K562 (cell line): ENCODE results near the gene PDZD2. TPM values are rescaled to one million over a fixed set of nuclear protein-coding genes. Genes with fewer than 3 reads are reported as not detected.

Experiments used
- ATAC-seq: fragments of 200-7000 bp; cut with Tn5 transposase; 3 replicates; pipeline ENCODE4 v1.9.1; 2020; ENCODE audit warnings: moderate library complexity
- BruUV-seq: library from RNA; stranded (reverse); fragments of 400-500 nt; replicated peaks from 2 replicates; lab custom pipeline; 2021; lab: Mats Ljungman, UMichigan
- CTCF ChIA-PET: fragments of 300-600 bp; formaldehyde crosslinking; extraction: SDS; loops from one replicate; lab custom pipeline; 2021; ENCODE audit warnings: low intra/inter-chr PET ratio; lab: Yijun Ruan, JAX
- POLR2A ChIA-PET: fragments of 300-600, 350-650 bp; sonication (Branson Sonifier 250); formaldehyde crosslinking; extraction: SDS; loops from one replicate; lab custom pipeline; 2021; ENCODE audit warnings: antibody characterized with exemption, inconsistent platforms; lab: Yijun Ruan, JAX
- DNase-seq, 4 experiments: peaks; one replicate each; pipeline versions ENCODE4 v3.0.0 to v3.0.0-alpha.2; 2011 to 2018; ENCODE audit warnings: low spot score in 3 of 4, mixed read lengths in 3 of 4; ENCODE audit errors: extremely low read depth in 1 of 4
- FAIRE-seq: peaks from 2 replicates; lab custom pipeline; 2011; peaks lifted over from hg19 to GRCh38; lab: Jason Lieb, UNC
- H2AFZ ChIP-seq: 2 replicates; pipeline ENCODE4 v1.6.0; 2011; ENCODE audit warnings: low read depth, low read length, control low read depth, inconsistent platforms
- H3K27ac ChIP-seq: fragments of 200-600 bp; 3 replicates; pipeline ENCODE4 v1.8.0; 2011; ENCODE audit warnings: low read depth, mild to moderate bottlenecking, control low read depth, inconsistent platforms, low read length, moderate library complexity, mixed read lengths; ENCODE audit errors: extremely low read depth
- H3K27me3 ChIP-seq, 2 experiments: fragments of 300-600 bp in 1 of 2; 2 replicates in 1 of 2; 3 replicates in 1 of 2; pipeline versions ENCODE4 v1.6.0 to v1.8.0; 2011; ENCODE audit warnings: inconsistent platforms in 2 of 2, low read length in 2 of 2, mild to moderate bottlenecking in 1 of 2, mixed read lengths in 1 of 2, moderate library complexity in 1 of 2; ENCODE audit not compliant: control insufficient read depth in 2 of 2, insufficient read depth in 2 of 2
- H3K36me3 ChIP-seq: fragments of 300-600 bp; 3 replicates; pipeline ENCODE4 v1.8.0; 2011; ENCODE audit warnings: mild to moderate bottlenecking, low read length, inconsistent platforms; ENCODE audit not compliant: control insufficient read depth, insufficient read depth
- H3K4me1 ChIP-seq, 2 experiments: fragments of 200-600 bp in 1 of 2; replicated peaks in 1 of 2; 2 replicates in 1 of 2; 3 replicates in 1 of 2; pipeline versions ENCODE4 v1.5.1 to v1.8.0; 2011; ENCODE audit warnings: inconsistent platforms in 2 of 2, low read length in 2 of 2, mild to moderate bottlenecking in 1 of 2, mixed read lengths in 1 of 2, moderate library complexity in 1 of 2; ENCODE audit not compliant: control insufficient read depth in 2 of 2, insufficient read depth in 2 of 2
- H3K4me2 ChIP-seq: 2 replicates; pipeline ENCODE4 v1.6.1; 2011; ENCODE audit warnings: low read length, control low read depth, inconsistent platforms, mixed read lengths; ENCODE audit not compliant: insufficient read depth
- H3K4me3 ChIP-seq: fragments of 200-600 bp; sonication (generic), shearing (Covaris generic); 2 replicates; pipeline ENCODE4 v1.5.1; 2016; ENCODE audit warnings: control low read depth, inconsistent platforms
- H3K79me2 ChIP-seq: fragments of 200-600 bp; 3 replicates; pipeline ENCODE4 v1.8.0; 2011; ENCODE audit warnings: low read length, inconsistent platforms; ENCODE audit not compliant: control insufficient read depth, insufficient read depth
- H3K9ac ChIP-seq, 2 experiments: 2 replicates each; pipeline versions ENCODE4 v1.6.0 to v1.6.1; 2011; ENCODE audit warnings: low read depth in 2 of 2, low read length in 2 of 2, control low read depth in 1 of 2, inconsistent platforms in 1 of 2, mild to moderate bottlenecking in 1 of 2, mixed read lengths in 1 of 2; ENCODE audit not compliant: insufficient read depth in 1 of 2
- H3K9me1 ChIP-seq: one replicate; pipeline ENCODE4 v1.6.0; 2011; ENCODE audit warnings: inconsistent platforms, mild to moderate bottlenecking, low read length, moderate library complexity; ENCODE audit not compliant: control insufficient read depth, insufficient read depth
- H3K9me3 ChIP-seq: replicated peaks from 2 replicates; pipeline ENCODE4 v1.5.1; 2011; ENCODE audit warnings: low read depth, low read length, inconsistent platforms; ENCODE audit not compliant: control insufficient read depth, insufficient read depth
- H4K20me1 ChIP-seq: replicated peaks from 2 replicates; pipeline ENCODE4 v1.6.1; 2011; ENCODE audit warnings: low read length, inconsistent platforms, mixed read lengths; ENCODE audit not compliant: control insufficient read depth, insufficient read depth
- BDP1 ChIP-seq: IDR thresholded peaks from 3 replicates; pipeline ENCODE4 v1.6.1; 2011; ENCODE audit not compliant: insufficient read length, insufficient read depth
- GTF2E2 ChIP-seq: fragments of 200-800 bp; sonication (Bioruptor generic); IDR thresholded peaks from 2 replicates; pipeline ENCODE4 v1.6.1; 2016; ENCODE audit warnings: missing genetic modification characterization, missing compliant biosample characterization
- KAT2B ChIP-seq: IDR thresholded peaks from one replicate; pipeline ENCODE4 v1.6.1; 2012; ENCODE audit warnings: low read depth, mild to moderate bottlenecking, control low read depth, inconsistent platforms, low read length, moderate library complexity
- RFX1 ChIP-seq: fragments of 450-650 bp; IDR thresholded peaks from 2 replicates; pipeline ENCODE4 v1.6.1; 2016; ENCODE audit warnings: mild to moderate bottlenecking, moderate library complexity
- ZKSCAN1 ChIP-seq: fragments of 150-350 bp; IDR thresholded peaks from 2 replicates; pipeline ENCODE4 v1.6.1; 2016; ENCODE audit warnings: low read depth, low read length
- ZNF316 ChIP-seq: fragments of 450-650 bp; IDR thresholded peaks from 2 replicates; pipeline ENCODE4 v1.6.1; 2016
- ZZZ3 ChIP-seq: fragments of 450-650 bp; IDR thresholded peaks from 2 replicates; pipeline ENCODE4 v1.6.1; 2016; ENCODE audit warnings: antibody characterized with exemption, mild to moderate bottlenecking, moderate library complexity
- WGBS: fragments of 100-300 bp; shearing (Covaris generic); methylation state at CpG from one replicate; pipeline ENCODE4 v1.1.6; 2016; ENCODE audit warnings: low coverage, mixed read lengths; ENCODE audit not compliant: insufficient coverage; ENCODE audit errors: missing lambda C conversion rate; 5-methylcytosine and 5-hydroxymethylcytosine counted together
- in situ Hi-C: fragments of 300-500 bp; cut with MboI; formaldehyde crosslinking; loops from 4 replicates; pipeline ENCODE4 v1.15.0; 2018; ENCODE audit warnings: inconsistent platforms, mixed read lengths
- intact Hi-C: fragments of 100-400 bp; cut with micrococcal nuclease; formaldehyde crosslinking; loops from 2 replicates; pipeline ENCODE4 v1.14.2; 2022
- polyA plus RNA-seq, 8 experiments: library from polyadenylated mRNA; depleted of rRNA in 4 of 8; stranded (reverse) in 5 of 8; unstranded in 3 of 8; fragments of >200 nt; fragmentation: Nextera tagmentation in 2 of 8; fragmentation: Illumina TruSeq in 1 of 8; extraction: Ambion mirVana in 2 of 8; extraction: Trizol in 1 of 8; gene quantifications; 2 replicates each; pipeline versions ENCODE4 v1.2.1 to v1.2.3, GENCODE V29; 2011 to 2014; ENCODE audit warnings: inconsistent platforms in 1 of 8, missing spikeins in 1 of 8
- total RNA-seq, 7 experiments: library from RNA; depleted of rRNA in 6 of 7; stranded (reverse); fragments of >200 nt in 6 of 7; fragmentation: Illumina TruSeq in 2 of 7; extraction: Trizol in 2 of 7; gene quantifications; 2 replicates each; pipeline versions ENCODE4 v1.2.1 to v1.2.3, GENCODE V29; 2011 to 2021; ENCODE audit warnings: low replicate concordance in 1 of 7
- TF ChIP-seq, protein P1 (sequence below): fragments of 250-450 bp; sonication (Bioruptor Pico); IDR thresholded peaks from 2 replicates; pipeline ENCODE4 v1.5.0; 2021
- TF ChIP-seq, protein P2 (sequence below): sonication (generic); formaldehyde crosslinking; IDR thresholded peaks from 2 replicates; pipeline ENCODE4 v1.8.1; 2023; ENCODE audit warnings: mild to moderate bottlenecking, missing genetic modification reagents, moderate library complexity
- TF ChIP-seq, protein P3 (sequence below): sonication (generic); formaldehyde crosslinking; IDR thresholded peaks from 2 replicates; pipeline ENCODE4 v1.5.0; 2020; ENCODE audit warnings: missing genetic modification reagents
- TF ChIP-seq, protein P4 (sequence below), 2 experiments: fragments of 450-650 bp; IDR thresholded peaks; 2 replicates each; pipeline ENCODE4 v1.6.1; 2016

The PDZD2 gene
- total and polyA plus RNA-seq, 9 of the 15 experiments (the other 6 are each of a cell fraction or from before 2014, with no cell fraction given): 0.02 to 0.08 (median 0.04) TPM; not detected in 6

DNA sequence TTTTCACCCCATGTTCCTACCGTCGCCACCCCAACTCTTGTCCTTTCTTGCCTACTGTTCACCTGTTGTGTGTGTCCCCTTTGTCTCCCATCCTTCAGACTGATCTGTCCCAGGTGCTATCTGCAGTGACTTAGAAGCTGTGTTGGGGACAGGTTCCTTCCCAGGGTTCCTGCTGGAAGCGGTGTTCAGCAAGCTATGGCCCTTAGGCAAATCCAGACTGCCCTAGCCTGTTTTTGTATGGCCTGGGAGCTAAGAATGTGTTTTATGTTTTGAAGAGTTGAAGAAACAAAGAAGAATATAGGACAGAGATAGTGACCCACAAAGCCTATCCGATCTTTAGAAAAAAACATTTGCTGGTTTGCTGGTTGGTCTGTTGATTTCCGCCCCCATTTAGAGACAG, 298.8 kb downstream of the PDZD2 start:
- no peak overlapping the region for H3K4me3 ChIP-seq
- no peaks in the 10 kb centered on the region for H3K9me1 ChIP-seq
- H3K27ac ChIP-seq: no peak overlapping the region
- H3K27me3 ChIP-seq: peaks cover 3 to 21% of the 10 kb centered on the region in 2 experiments; a peak in 3 of 5 replicates
- no peaks in the 10 kb centered on the region for H3K4me1 ChIP-seq
- CTCF ChIA-PET: no interaction called here
- no peak overlapping the region for H2AFZ ChIP-seq
- in situ Hi-C loops (no loop called here), intact Hi-C loops (no loop called here)
- ATAC-seq (no peak), FAIRE-seq (no peak), DNase-seq (no peak)
- H3K79me2 ChIP-seq: no peaks in the 10 kb centered on the region
- TF ChIP-seq, protein P1, sequence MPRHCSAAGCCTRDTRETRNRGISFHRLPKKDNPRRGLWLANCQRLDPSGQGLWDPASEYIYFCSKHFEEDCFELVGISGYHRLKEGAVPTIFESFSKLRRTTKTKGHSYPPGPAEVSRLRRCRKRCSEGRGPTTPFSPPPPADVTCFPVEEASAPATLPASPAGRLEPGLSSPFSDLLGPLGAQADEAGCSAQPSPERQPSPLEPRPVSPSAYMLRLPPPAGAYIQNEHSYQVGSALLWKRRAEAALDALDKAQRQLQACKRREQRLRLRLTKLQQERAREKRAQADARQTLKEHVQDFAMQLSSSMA (CRISPR knock-in tag): no peak
- TF ChIP-seq, protein P2, sequence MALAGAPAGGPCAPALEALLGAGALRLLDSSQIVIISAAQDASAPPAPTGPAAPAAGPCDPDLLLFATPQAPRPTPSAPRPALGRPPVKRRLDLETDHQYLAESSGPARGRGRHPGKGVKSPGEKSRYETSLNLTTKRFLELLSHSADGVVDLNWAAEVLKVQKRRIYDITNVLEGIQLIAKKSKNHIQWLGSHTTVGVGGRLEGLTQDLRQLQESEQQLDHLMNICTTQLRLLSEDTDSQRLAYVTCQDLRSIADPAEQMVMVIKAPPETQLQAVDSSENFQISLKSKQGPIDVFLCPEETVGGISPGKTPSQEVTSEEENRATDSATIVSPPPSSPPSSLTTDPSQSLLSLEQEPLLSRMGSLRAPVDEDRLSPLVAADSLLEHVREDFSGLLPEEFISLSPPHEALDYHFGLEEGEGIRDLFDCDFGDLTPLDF (CRISPR knock-in tag): no peak
- TF ChIP-seq, protein P3, sequence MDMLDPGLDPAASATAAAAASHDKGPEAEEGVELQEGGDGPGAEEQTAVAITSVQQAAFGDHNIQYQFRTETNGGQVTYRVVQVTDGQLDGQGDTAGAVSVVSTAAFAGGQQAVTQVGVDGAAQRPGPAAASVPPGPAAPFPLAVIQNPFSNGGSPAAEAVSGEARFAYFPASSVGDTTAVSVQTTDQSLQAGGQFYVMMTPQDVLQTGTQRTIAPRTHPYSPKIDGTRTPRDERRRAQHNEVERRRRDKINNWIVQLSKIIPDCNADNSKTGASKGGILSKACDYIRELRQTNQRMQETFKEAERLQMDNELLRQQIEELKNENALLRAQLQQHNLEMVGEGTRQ: no peak
- TF ChIP-seq RFX1 (no peak), ZZZ3 (no peak), GTF2E2 (tag) (no peak), ZKSCAN1 (no peak), KAT2B (no peak), BDP1 (no peak), ZNF316 (no peak)
- TF ChIP-seq, protein P4, sequence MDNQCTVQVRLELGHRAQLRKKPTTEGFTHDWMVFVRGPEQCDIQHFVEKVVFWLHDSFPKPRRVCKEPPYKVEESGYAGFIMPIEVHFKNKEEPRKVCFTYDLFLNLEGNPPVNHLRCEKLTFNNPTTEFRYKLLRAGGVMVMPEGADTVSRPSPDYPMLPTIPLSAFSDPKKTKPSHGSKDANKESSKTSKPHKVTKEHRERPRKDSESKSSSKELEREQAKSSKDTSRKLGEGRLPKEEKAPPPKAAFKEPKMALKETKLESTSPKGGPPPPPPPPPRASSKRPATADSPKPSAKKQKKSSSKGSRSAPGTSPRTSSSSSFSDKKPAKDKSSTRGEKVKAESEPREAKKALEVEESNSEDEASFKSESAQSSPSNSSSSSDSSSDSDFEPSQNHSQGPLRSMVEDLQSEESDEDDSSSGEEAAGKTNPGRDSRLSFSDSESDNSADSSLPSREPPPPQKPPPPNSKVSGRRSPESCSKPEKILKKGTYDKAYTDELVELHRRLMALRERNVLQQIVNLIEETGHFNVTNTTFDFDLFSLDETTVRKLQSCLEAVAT (IDR thresholded peaks at IDR 0.05): no peak
- H3K9me3 ChIP-seq: no peaks in the 10 kb centered on the region
- 0 out of 2 replicates have a peak, but pooled peaks cover 3% of the 10 kb centered on the region for H4K20me1 ChIP-seq
- POLR2A ChIA-PET: no interaction called here
- H3K4me2 ChIP-seq: no peak overlapping the region
- 1% methylated on average over 5 of the region's 5 CpGs for WGBS
- no peak overlapping the region for H3K9ac ChIP-seq
- no TSS peak for BruUV-seq
- H3K36me3 ChIP-seq: no peaks in the 10 kb centered on the region
